HG03060 (cell line): ENCODE measurements around the gene NUDT14.

Source experiments
- ATAC-seq: cut with Tn5 transposase; IDR thresholded peaks from one replicate; pipeline ENCODE4 v1.9.1; 2021; ENCODE audit warnings: low read depth, moderate number of reproducible peaks; ENCODE audit not compliant: unreplicated experiment

Gene NUDT14

DNA sequence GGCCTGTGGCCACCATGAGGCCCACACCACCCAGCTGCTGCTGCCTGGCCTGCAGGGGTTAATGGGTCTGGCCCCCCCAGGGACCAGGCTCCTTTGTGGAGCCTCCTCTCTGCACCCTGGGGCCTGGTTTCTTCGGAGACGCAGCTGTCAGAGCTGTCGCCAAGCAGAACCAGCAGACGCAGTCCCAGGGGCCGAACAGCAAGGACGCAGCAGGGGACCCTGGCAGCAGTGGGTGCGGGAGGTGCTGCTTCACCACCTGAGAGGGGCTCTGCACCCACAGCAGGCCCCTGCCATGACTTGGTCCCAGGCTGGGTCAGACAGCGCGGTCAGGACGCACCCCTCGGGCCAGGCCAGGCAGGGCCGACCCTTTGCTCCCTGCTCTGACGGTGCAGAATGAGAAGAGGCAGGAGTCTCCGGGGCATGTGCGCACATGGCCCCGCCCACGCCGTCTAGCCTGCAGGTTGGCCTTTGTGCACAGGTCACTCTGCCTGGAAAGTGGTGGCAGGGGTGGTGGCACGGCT lies 43.0 kb downstream of the NUDT14 start:
- no peak for ATAC-seq

- no peak for ATAC-seq
These were observed 43.6 kb downstream of the NUDT14 start for GRCh38 chr14:105137481-105138020.

- no peak for ATAC-seq
These were observed 44.5 kb downstream of the NUDT14 start for GRCh38 chr14:105136401-105137322.

DNA sequence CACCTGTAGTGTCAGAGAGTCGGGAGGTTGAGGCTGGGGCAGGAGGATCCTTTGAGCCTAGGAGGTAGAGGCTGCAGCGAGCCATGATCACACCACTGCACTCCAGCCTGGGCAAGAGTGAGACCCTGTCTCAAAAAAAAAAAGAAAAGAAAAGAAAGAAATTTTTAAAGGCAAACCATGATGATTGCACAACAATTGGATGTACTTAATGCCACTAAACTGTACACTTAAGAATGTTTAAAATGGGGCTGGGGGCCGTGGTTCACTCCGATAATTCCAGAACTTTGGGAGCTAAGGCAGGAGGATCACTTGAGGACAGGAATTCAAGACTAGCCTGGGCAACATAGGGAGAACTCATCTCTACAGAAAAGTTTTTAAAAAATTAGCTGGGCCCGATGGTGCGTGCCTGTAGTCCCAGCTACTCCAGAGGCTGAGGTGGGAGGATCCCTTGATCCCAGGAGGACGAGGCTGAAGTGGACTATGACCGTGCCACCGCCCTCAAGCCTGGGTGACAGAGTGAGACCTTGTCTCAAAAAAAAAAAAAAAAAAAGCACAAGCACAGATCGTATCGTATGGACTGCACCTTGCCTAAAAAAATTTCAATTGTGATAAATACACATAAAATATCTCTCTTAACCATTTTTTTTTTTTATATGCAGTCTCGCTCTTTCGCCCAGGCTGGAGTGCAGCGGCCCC lies 45.3 kb downstream of the NUDT14 start:
- ATAC-seq: no peak

- no peak for ATAC-seq
These were observed 48.0 kb downstream of the NUDT14 start for GRCh38 chr14:105132921-105133654.

GRCh38 chr14:105131241-105131640 lies 49.9 kb downstream of the NUDT14 start:
- ATAC-seq: no peak

DNA sequence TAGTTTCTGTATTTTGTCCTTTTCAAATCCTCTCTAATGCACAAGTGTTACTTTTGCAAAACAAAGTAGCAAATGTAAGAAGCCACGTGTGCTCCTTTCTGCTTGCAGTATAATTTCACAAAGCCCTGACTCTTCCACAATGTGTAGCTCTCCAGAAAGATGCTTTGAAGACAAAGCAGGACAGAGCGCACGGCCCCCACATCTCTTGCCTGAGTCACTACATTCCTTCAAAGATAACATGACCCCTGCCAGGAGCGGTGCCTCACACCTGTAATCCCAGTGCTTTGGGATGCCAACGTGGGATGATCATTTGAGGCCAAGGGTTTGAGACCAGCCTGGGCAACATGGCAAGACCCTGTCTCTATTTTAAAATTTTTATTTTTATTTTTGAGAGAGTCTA lies 53.1 kb downstream of the NUDT14 start:
- ATAC-seq: no peak

GRCh38 chr14:105126981-105127329 lies 54.2 kb downstream of the NUDT14 start:
- ATAC-seq: no peak

GRCh38 chr14:105126126-105126980 lies 54.8 kb downstream of the NUDT14 start:
- ATAC-seq: no peak

GRCh38 chr14:105124823-105125222 lies 56.3 kb downstream of the NUDT14 start:
- no peak for ATAC-seq

- ATAC-seq: no peak
These were observed 56.9 kb downstream of the NUDT14 start for GRCh38 chr14:105123981-105124765.

GRCh38 chr14:105123064-105123665 lies 57.9 kb downstream of the NUDT14 start:
- ATAC-seq: no peak
